GM23338 (cell line): Measurements from ENCODE around the gene TASOR2. TPM values are rescaled to one million over a fixed set of nuclear protein-coding genes. Genes with fewer than 3 reads are reported as not detected.

Experiments
- ATAC-seq: fragments of 200-7000 bp; cut with Tn5 transposase; 3 replicates; pipeline ENCODE4 v1.9.1; 2020
- DNase-seq: peaks from one replicate; pipeline ENCODE4 v3.0.0-alpha.2; 2015; ENCODE audit warnings: low spot score
- H2AFZ ChIP-seq: fragments of 200-600 bp; sonication (generic); 2 replicates; pipeline ENCODE4 v1.8.0; 2016; ENCODE audit warnings: antibody characterized with exemption, mild to moderate bottlenecking, moderate library complexity
- H3F3A ChIP-seq: fragments of 200-600 bp; sonication (generic); replicated peaks from 2 replicates; pipeline ENCODE4 v1.8.0; 2017; ENCODE audit warnings: antibody characterized with exemption, mixed run types, low read depth
- H3K27ac ChIP-seq: fragments of 200-600 bp; sonication (generic); 2 replicates; pipeline ENCODE4 v1.6.1; 2016; ENCODE audit warnings: low read depth
- H3K27me3 ChIP-seq: fragments of 200-600 bp; sonication (generic); 2 replicates; pipeline ENCODE4 v1.8.0; 2016; ENCODE audit warnings: mild to moderate bottlenecking, mixed run types, moderate library complexity; ENCODE audit not compliant: insufficient read depth
- H3K36me3 ChIP-seq: fragments of 200-600 bp; sonication (generic); 2 replicates; pipeline ENCODE4 v1.8.0; 2016; ENCODE audit warnings: mild to moderate bottlenecking; ENCODE audit not compliant: insufficient read depth
- H3K4me1 ChIP-seq: fragments of 200-600 bp; sonication (generic); 2 replicates; pipeline ENCODE4 v1.8.0; 2016; ENCODE audit warnings: mild to moderate bottlenecking, moderate library complexity; ENCODE audit not compliant: insufficient read depth
- H3K4me2 ChIP-seq: fragments of 200-600 bp; sonication (generic); 2 replicates; pipeline ENCODE4 v1.7.1; 2017; ENCODE audit warnings: mixed run types
- H3K4me3 ChIP-seq: fragments of 200-600 bp; sonication (generic); 2 replicates; pipeline ENCODE4 v1.6.1; 2016; ENCODE audit warnings: mixed run types
- H3K79me2 ChIP-seq: fragments of 200-600 bp; sonication (generic); replicated peaks from 2 replicates; pipeline ENCODE4 v1.8.0; 2017; ENCODE audit warnings: mild to moderate bottlenecking; ENCODE audit not compliant: insufficient read depth
- H3K9me2 ChIP-seq: fragments of 200-600 bp; sonication (generic); 2 replicates; pipeline ENCODE4 v1.8.0; 2017; ENCODE audit not compliant: insufficient read depth
- H4K20me1 ChIP-seq: fragments of 200-600 bp; sonication (generic); replicated peaks from 2 replicates; pipeline ENCODE4 v1.8.0; 2017; ENCODE audit warnings: mild to moderate bottlenecking; ENCODE audit not compliant: insufficient read depth
- H3K27ac Mint-ChIP-seq: 2 replicates; pipeline ENCODE4 v1.8.0; 2020; ENCODE audit warnings: inconsistent platforms, mild to moderate bottlenecking, moderate library complexity, mixed read lengths
- H3K27me3 Mint-ChIP-seq: 3 replicates; pipeline ENCODE4 v1.8.0; 2022; ENCODE audit warnings: low read depth, mild to moderate bottlenecking, moderate library complexity, mixed read lengths, inconsistent platforms; ENCODE audit not compliant: insufficient read depth, poor library complexity
- H3K36me3 Mint-ChIP-seq: 3 replicates; pipeline ENCODE4 v1.8.0; 2021; ENCODE audit warnings: low read depth, mild to moderate bottlenecking, inconsistent platforms, moderate library complexity, mixed read lengths
- H3K4me1 Mint-ChIP-seq: 3 replicates; pipeline ENCODE4 v1.8.0; 2020; ENCODE audit warnings: mild to moderate bottlenecking, inconsistent platforms, mixed read lengths
- H3K4me3 Mint-ChIP-seq: 3 replicates; pipeline ENCODE4 v1.8.0; 2021; ENCODE audit warnings: moderate library complexity, mild to moderate bottlenecking, inconsistent platforms, mixed read lengths
- H3K9me3 Mint-ChIP-seq: 3 replicates; pipeline ENCODE4 v1.8.0; 2020; ENCODE audit warnings: moderate library complexity, mild to moderate bottlenecking, inconsistent platforms, mixed read lengths
- ETS1 ChIP-seq: IDR thresholded peaks from 2 replicates; pipeline ENCODE4 v1.6.1; 2016; ENCODE audit warnings: antibody characterized with exemption
- EZH2 ChIP-seq: fragments of 200-600 bp; sonication (generic); IDR thresholded peaks from one replicate; pipeline ENCODE4 v1.8.0; 2017; ENCODE audit warnings: antibody characterized with exemption, mild to moderate bottlenecking, low read depth; ENCODE audit not compliant: unreplicated experiment
- JUNB ChIP-seq: IDR thresholded peaks from one replicate; pipeline ENCODE4 v1.6.1; 2016; ENCODE audit warnings: antibody characterized with exemption; ENCODE audit not compliant: unreplicated experiment
- NANOG ChIP-seq: IDR thresholded peaks from 2 replicates; pipeline ENCODE4 v1.6.1; 2016; ENCODE audit warnings: antibody characterized with exemption, borderline replicate concordance
- POLR2AphosphoS5 ChIP-seq: IDR thresholded peaks from 2 replicates; pipeline ENCODE4 v1.6.1; 2016; ENCODE audit warnings: antibody characterized with exemption, low read depth
- STAT1 ChIP-seq: IDR thresholded peaks from one replicate; pipeline ENCODE4 v1.6.1; 2016; ENCODE audit warnings: antibody characterized with exemption; ENCODE audit not compliant: unreplicated experiment
- ZNF114 ChIP-seq: fragments of 250-450 bp; sonication (Bioruptor Pico); IDR thresholded peaks from 2 replicates; pipeline ENCODE4 v1.5.0; 2020; ENCODE audit warnings: mild to moderate bottlenecking, moderate library complexity
- ZNF462 ChIP-seq: fragments of 250-450 bp; sonication (Bioruptor Pico); IDR thresholded peaks from 2 replicates; pipeline ENCODE4 v1.5.0; 2020; ENCODE audit warnings: mild to moderate bottlenecking, moderate library complexity
- polyA plus RNA-seq: library from polyadenylated mRNA; unstranded; fragments of >200 nt; fragmentation: Nextera tagmentation; extraction: Ambion mirVana; gene quantifications from 2 replicates; pipeline ENCODE4 v1.2.1, GENCODE V29; 2016
- total RNA-seq: library from RNA; depleted of rRNA; stranded (reverse); fragments of >200 nt; shearing (Covaris generic); gene quantifications from 2 replicates; pipeline ENCODE4 v1.2.3, GENCODE V29; 2014

TASOR2 gene
- total and polyA plus RNA-seq, 2 experiments from 2014 or later, result 45.2 to 110 TPM

- TF ChIP-seq ETS1 (no peak), ZNF462 (CRISPR knock-in tag) (no peak), JUNB (no peak)
Observed at GRCh38 chr10:5641501-5641900, 43.1 kb upstream of the TASOR2 start (continued).

- no peaks in the 10 kb centered on the region for H4K20me1 ChIP-seq
- DNase-seq (no peak), ATAC-seq (no peak)
- Mint-ChIP-seq H3K9me3 (no peaks in the 10 kb centered on the region), H3K36me3 (peaks cover 59% of the 10 kb centered on the region), H3K27me3 (peaks cover 8% of the 10 kb centered on the region), H3K4me3 (no peak overlapping the region), H3K4me1 (no peaks in the 10 kb centered on the region), H3K27ac (no peak overlapping the region; the same call in 1 of the 2 replicates)
- no peak overlapping the region for H2AFZ ChIP-seq
- no peaks in the 10 kb centered on the region for H3K79me2 ChIP-seq
- H3K27ac ChIP-seq, result no peak overlapping the region
- no peak overlapping the region for H3K4me2 ChIP-seq
- no peaks in the 10 kb centered on the region for H3K27me3 ChIP-seq
- H3K9me2 ChIP-seq, result no peaks in the 10 kb centered on the region
- H3F3A ChIP-seq, result no peaks in the 10 kb centered on the region
- H3K4me3 ChIP-seq, result no peak overlapping the region
- H3K36me3 ChIP-seq, result no peaks in the 10 kb centered on the region
- no peaks in the 10 kb centered on the region for H3K4me1 ChIP-seq
- no peak for TF ChIP-seq EZH2
- no peak for TF ChIP-seq ZNF114
- no peak for TF ChIP-seq POLR2AphosphoS5
- TF ChIP-seq NANOG, result no peak
- no peak for TF ChIP-seq ZNF462 (CRISPR knock-in tag)
- no peak for TF ChIP-seq JUNB
- TF ChIP-seq STAT1, result no peak
Observed at GRCh38 chr10:5643346-5644067, 41.1 kb upstream of the TASOR2 start.
